Parathyroid adenoma (tissue), 2 donors: ENCODE measurements around the gene EME2.

Experiments
- H2AFZ ChIP-seq: fragments of 300-600 bp; sonication (generic); one replicate; pipeline ENCODE4 v1.7.0; 2017; ENCODE audit warnings: antibody characterized with exemption, mild to moderate bottlenecking
- H3K27ac ChIP-seq: fragments of 300-600 bp; sonication (generic); one replicate; pipeline ENCODE4 v1.7.0; 2017
- H3K27me3 ChIP-seq: fragments of 300-600 bp; sonication (generic); one replicate; pipeline ENCODE4 v1.7.0; 2017; ENCODE audit warnings: low read length; ENCODE audit not compliant: control insufficient read depth, insufficient read depth
- H3K36me3 ChIP-seq: fragments of 300-600 bp; sonication (generic); one replicate; pipeline ENCODE4 v1.7.0; 2017; ENCODE audit warnings: low read length; ENCODE audit not compliant: control insufficient read depth, insufficient read depth
- H3K4me1 ChIP-seq: fragments of 300-600 bp; sonication (generic); one replicate; pipeline ENCODE4 v1.7.0; 2017; ENCODE audit warnings: control low read depth
- H3K4me2 ChIP-seq: fragments of 300-600 bp; sonication (generic); one replicate; pipeline ENCODE4 v1.7.0; 2017; ENCODE audit warnings: low read length
- H3K4me3 ChIP-seq: fragments of 300-600 bp; sonication (generic); one replicate; pipeline ENCODE4 v1.7.0; 2017; ENCODE audit warnings: low read depth, low read length
- H3K79me2 ChIP-seq: fragments of 300-600 bp; sonication (generic); one replicate; pipeline ENCODE4 v1.7.0; 2017; ENCODE audit warnings: control low read depth
- H3K9ac ChIP-seq: fragments of 300-600 bp; sonication (generic); one replicate; pipeline ENCODE4 v1.7.0; 2017; ENCODE audit warnings: mild to moderate bottlenecking
- H3K9me3 ChIP-seq: fragments of 300-600 bp; sonication (generic); one replicate; pipeline ENCODE4 v1.7.0; 2017; ENCODE audit warnings: low read length; ENCODE audit not compliant: control insufficient read depth
- TF ChIP-seq, protein P1 (sequence below): fragments of 300-600 bp; sonication (generic); IDR thresholded peaks from one replicate; pipeline ENCODE4 v1.7.0; 2017; ENCODE audit warnings: antibody characterized with exemption, mild to moderate bottlenecking
- donor health status: primary hyperparathyroidism.

EME2 gene, protein sequence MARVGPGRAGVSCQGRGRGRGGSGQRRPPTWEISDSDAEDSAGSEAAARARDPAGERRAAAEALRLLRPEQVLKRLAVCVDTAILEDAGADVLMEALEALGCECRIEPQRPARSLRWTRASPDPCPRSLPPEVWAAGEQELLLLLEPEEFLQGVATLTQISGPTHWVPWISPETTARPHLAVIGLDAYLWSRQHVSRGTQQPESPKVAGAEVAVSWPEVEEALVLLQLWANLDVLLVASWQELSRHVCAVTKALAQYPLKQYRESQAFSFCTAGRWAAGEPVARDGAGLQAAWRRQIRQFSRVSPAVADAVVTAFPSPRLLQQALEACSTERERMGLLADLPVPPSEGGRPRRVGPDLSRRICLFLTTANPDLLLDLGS

DNA sequence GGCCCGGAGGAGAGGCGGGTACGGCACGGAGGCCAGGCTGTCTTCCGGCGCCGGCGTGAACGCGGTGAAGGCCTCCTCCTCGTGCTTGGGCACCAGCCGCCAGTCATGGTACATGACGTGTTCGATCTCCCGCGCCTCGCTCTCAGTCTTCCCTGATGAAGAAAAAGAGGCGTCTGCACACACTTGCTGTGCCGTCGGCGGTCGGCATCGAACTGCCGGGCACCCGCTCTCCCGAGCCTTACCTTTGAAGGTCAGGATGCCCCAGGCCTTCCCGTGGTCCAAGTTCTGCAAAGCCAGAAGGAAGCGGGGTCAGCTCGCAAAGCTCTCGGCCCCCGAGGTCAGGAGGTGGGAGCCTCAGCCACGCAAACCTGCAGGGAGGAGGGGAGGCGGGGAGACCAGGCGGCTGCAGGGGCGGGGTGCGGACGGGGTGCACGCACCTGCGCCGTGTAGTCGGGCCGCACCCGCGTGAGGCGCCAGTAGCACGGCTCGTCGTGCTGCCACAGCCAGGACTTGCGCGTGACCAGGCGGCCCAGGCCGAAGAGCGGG is at the start of gene EME2:
Gene EME2, plus strand, starts transcription at position 449 of the 546 bp plus-strand sequence. CDS start 418 bp downstream, outside the sequence.
- Histone ChIP-seq H3K27me3 (no peaks in the 10 kb centered on the region), H3K36me3 (no peaks in the 10 kb centered on the region), H3K9me3 (no peaks in the 10 kb centered on the region), H3K79me2 (peaks cover 5% of the 10 kb centered on the region), H3K4me3 (peak within 1 kb of the TSS; percentile 83), H3K4me2 (peak within 1 kb of the TSS; percentile 65), H2AFZ (peak within 1 kb of the TSS; percentile 79), H3K27ac (peak within 1 kb of the TSS; percentile 81), H3K4me1 (peaks cover 2% of the 10 kb centered on the region), H3K9ac (peak within 1 kb of the TSS; percentile 39)
- TF ChIP-seq, protein P1, sequence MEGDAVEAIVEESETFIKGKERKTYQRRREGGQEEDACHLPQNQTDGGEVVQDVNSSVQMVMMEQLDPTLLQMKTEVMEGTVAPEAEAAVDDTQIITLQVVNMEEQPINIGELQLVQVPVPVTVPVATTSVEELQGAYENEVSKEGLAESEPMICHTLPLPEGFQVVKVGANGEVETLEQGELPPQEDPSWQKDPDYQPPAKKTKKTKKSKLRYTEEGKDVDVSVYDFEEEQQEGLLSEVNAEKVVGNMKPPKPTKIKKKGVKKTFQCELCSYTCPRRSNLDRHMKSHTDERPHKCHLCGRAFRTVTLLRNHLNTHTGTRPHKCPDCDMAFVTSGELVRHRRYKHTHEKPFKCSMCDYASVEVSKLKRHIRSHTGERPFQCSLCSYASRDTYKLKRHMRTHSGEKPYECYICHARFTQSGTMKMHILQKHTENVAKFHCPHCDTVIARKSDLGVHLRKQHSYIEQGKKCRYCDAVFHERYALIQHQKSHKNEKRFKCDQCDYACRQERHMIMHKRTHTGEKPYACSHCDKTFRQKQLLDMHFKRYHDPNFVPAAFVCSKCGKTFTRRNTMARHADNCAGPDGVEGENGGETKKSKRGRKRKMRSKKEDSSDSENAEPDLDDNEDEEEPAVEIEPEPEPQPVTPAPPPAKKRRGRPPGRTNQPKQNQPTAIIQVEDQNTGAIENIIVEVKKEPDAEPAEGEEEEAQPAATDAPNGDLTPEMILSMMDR = no peak

DNA sequence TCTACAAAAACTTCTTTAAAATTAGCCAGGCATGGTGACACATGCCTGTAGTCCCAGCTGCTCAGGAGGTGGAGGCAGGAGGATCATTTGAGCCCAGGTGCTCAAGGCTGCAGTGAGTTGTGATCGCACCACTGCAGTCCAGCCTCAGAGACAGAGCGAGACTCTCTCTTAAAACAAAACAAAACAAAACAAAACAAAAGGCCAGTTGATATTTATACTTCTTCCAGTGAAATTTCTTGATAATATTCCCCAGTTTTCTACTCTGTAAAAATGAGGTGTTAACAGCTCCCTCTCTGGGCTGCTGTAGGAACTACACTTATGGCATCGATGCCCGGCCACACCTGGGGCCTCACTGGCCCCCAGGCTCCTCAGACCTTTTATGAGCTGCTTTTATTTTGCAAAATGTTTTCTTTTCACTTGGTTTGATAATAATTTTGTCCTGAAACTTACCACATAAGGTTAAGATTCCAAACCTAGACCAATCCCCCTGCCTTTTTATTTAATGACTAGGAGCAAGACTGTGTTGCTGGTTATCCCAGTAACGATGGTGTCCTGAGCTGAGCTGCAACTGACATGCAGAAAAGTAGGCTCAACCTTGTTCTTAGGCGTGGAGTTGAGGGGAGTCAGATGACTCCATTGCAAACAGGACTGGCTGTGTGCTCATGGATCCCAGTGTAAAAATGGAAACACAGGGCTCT is 49.0 kb upstream of the EME2 start:
- no peak overlapping the region for H3K9ac ChIP-seq
- no peak overlapping the region for H3K27ac ChIP-seq
- H2AFZ ChIP-seq = no peak overlapping the region
- no peaks in the 10 kb centered on the region for H3K36me3 ChIP-seq
- no peak overlapping the region for H3K4me3 ChIP-seq
- H3K9me3 ChIP-seq = no peaks in the 10 kb centered on the region
- H3K4me1 ChIP-seq = no peaks in the 10 kb centered on the region
- TF ChIP-seq, protein P1 = peak; percentile 80
- H3K4me2 ChIP-seq = no peak overlapping the region
- no peaks in the 10 kb centered on the region for H3K27me3 ChIP-seq
- H3K79me2 ChIP-seq = peaks cover 89% of the 10 kb centered on the region

DNA sequence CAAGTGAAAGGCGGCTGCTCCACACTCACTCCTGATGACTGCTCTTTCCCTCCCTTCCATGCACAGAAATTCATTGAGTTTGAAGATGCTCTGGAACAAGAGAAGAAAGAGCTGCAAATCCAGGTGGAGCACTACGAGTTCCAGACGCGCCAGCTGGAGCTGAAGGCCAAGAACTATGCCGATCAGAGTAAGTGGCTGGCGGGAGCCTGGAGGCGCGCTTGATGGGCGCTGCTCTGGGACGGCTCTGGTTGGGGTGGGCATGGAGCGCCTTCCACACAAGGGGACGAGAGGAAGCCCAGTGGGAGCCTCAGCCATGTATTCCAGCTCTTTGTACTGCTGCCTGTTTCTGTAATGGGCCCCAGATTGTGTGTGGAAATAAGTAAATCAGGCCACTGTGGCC is 48.1 kb upstream of the EME2 start:
- TF ChIP-seq, protein P1 = no peak
- H3K27me3 ChIP-seq = no peaks in the 10 kb centered on the region
- no peaks in the 10 kb centered on the region for H3K9me3 ChIP-seq
- H3K79me2 ChIP-seq = peaks cover 89% of the 10 kb centered on the region
- H3K4me3 ChIP-seq = no peak overlapping the region
- no peaks in the 10 kb centered on the region for H3K36me3 ChIP-seq
- H2AFZ ChIP-seq = no peak overlapping the region
- no peak overlapping the region for H3K9ac ChIP-seq
- no peak overlapping the region for H3K4me2 ChIP-seq
- no peaks in the 10 kb centered on the region for H3K4me1 ChIP-seq
- H3K27ac ChIP-seq = no peak overlapping the region

DNA sequence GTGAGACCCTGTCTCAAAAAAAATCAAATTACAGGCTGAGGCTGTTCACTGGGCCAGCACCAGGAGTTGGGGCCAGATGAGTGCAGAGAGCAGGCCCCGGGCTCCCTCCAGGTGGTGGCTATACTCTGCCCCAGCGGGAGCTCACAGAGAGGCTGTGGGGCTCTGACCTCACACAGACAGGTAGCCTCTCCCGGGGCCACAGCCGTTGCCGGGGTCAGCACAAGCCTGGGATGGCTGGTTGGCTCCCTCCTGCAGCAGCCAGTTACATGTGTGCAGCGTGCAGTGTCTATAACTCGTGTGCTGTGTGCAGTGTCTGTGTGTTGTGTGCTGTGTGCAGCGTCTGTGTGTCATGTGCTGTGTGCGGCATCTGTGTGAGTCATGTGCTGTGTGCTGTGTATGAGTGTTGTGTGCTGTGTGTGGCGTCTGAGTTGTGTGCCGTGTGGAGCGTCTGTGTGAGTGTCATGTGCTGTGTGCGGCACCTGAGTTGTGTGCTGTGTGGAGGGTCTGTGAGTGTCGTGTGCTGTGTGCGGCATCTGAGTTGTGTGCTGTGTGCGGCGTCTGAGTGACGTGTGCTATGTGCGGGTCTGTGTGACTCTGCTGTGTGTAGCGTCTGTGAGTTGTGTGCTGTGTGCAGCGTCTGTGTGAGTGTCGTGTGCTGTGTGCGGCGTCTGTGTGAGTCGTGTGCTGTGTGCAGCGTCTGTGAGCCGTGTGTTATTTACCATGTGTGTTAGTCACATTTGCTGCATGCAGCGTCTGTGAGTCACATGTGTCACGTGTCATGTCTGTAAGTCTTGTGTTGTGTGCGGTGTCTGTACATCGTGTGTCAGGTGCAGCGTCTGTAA is 45.7 kb upstream of the EME2 start:
- no peak overlapping the region for H3K9ac ChIP-seq
- H3K36me3 ChIP-seq = no peaks in the 10 kb centered on the region
- no peaks in the 10 kb centered on the region for H3K9me3 ChIP-seq
- no peak overlapping the region for H3K4me2 ChIP-seq
- no peaks in the 10 kb centered on the region for H3K27me3 ChIP-seq
- no peaks in the 10 kb centered on the region for H3K4me1 ChIP-seq
- no peak overlapping the region for H3K4me3 ChIP-seq
- no peak overlapping the region for H2AFZ ChIP-seq
- peaks cover 73% of the 10 kb centered on the region for H3K79me2 ChIP-seq
- H3K27ac ChIP-seq = no peak overlapping the region
- TF ChIP-seq, protein P1 = no peak
